ENCODE results near the gene CNDP1. TPM values are rescaled to one million over a fixed set of nuclear protein-coding genes. Genes with fewer than 3 reads are reported as not detected.

The CNDP1 gene
- total RNA-seq, 1 experiment from 2014 or later: not detected

- Mint-ChIP-seq H3K27ac (ENCODE audit: low read depth, unreplicated experiment) (peak within 1 kb of the TSS; percentile 88), H3K27me3 (ENCODE audit: insufficient read depth, unreplicated experiment) (no peaks in the 10 kb centered on the region), H3K9me3 (ENCODE audit: unreplicated experiment) (no peaks in the 10 kb centered on the region), H3K4me1 (ENCODE audit: insufficient read depth, unreplicated experiment) (peaks cover 22% of the 10 kb centered on the region), H3K36me3 (ENCODE audit: insufficient read depth, unreplicated experiment) (peaks cover 11% of the 10 kb centered on the region), H3K4me3 (ENCODE audit: unreplicated experiment) (peak within 1 kb of the TSS; percentile 88)
- DNase-seq (ENCODE audit: unreplicated experiment): peak; percentile 99
- TSS peak; percentile 87 for BruUV-seq (replicated peaks)
- POLR2A ChIA-PET: interaction anchor here (0.6 to 3.2 kb wide), 30 partner anchors 11 to 1043 kb away, joined by 3 to 37 read pairs (median 4); partner anchors contain the start of gene ZNF407
- intact Hi-C loops (cut with micrococcal nuclease): loop anchor here (1.0 to 5.0 kb wide), 3 partner anchors 47 to 204 kb away; partner anchors contain the start of gene CYB5A
- no peak for TF ChIP-seq CTCF (IDR thresholded peaks at IDR 0.05; ENCODE audit: unreplicated experiment)
- CTCF ChIA-PET: interaction anchor here (0.5 to 9.4 kb wide), 12 partner anchors 17 to 1776 kb away, joined by 3 to 234 read pairs (median 4); no protein-coding TSS in a partner anchor
Observed at GRCh38 chr18:74495581-74496507, 38.5 kb upstream of the CNDP1 start, which contains the start of gene CNDP2. CNDP2 (plus strand) TSS chr18:74496363; CDS start chr18:74499974, 3,611 bp downstream.

GRCh38 chr18:74496508-74497323 lies 37.6 kb upstream of the CNDP1 start:
- peaks cover 22% of the 10 kb centered on the region for H3K4me1 Mint-ChIP-seq (ENCODE audit: insufficient read depth, unreplicated experiment)
- no peak for TF ChIP-seq CTCF (IDR thresholded peaks at IDR 0.05; ENCODE audit: unreplicated experiment)
- no TSS peak for BruUV-seq (replicated peaks)
- no peaks in the 10 kb centered on the region for H3K27me3 Mint-ChIP-seq (ENCODE audit: insufficient read depth, unreplicated experiment)
- peak overlapping the region; percentile 88 for H3K4me3 Mint-ChIP-seq (ENCODE audit: unreplicated experiment)
- no peaks in the 10 kb centered on the region for H3K9me3 Mint-ChIP-seq (ENCODE audit: unreplicated experiment)
- CTCF ChIA-PET: interaction anchor here (0.6 to 9.4 kb wide), 9 partner anchors 16 to 684 kb away, joined by 3 to 234 read pairs (median 4); no protein-coding TSS in a partner anchor
- peak overlapping the region; percentile 88 for H3K27ac Mint-ChIP-seq (ENCODE audit: low read depth, unreplicated experiment)
- peaks cover 20% of the 10 kb centered on the region for H3K36me3 Mint-ChIP-seq (ENCODE audit: insufficient read depth, unreplicated experiment)
- DNase-seq (ENCODE audit: unreplicated experiment): peak; percentile 54
- POLR2A ChIA-PET: interaction anchor here (0.6 to 3.2 kb wide), 20 partner anchors 10 to 1044 kb away, joined by 3 to 37 read pairs (median 4); partner anchors contain the start of gene ZNF407
- intact Hi-C loops (cut with micrococcal nuclease): loop anchor here (2.0 to 5.0 kb wide), 2 partner anchors 46 to 204 kb away; partner anchors contain the start of gene CYB5A

- Mint-ChIP-seq H3K27ac (ENCODE audit: low read depth, unreplicated experiment) (peak overlapping the region; percentile 88), H3K4me1 (ENCODE audit: insufficient read depth, unreplicated experiment) (peaks cover 22% of the 10 kb centered on the region), H3K27me3 (ENCODE audit: insufficient read depth, unreplicated experiment) (no peaks in the 10 kb centered on the region), H3K36me3 (ENCODE audit: insufficient read depth, unreplicated experiment) (peaks cover 26% of the 10 kb centered on the region), H3K9me3 (ENCODE audit: unreplicated experiment) (no peaks in the 10 kb centered on the region), H3K4me3 (ENCODE audit: unreplicated experiment) (peak overlapping the region; percentile 88)
- TF ChIP-seq CTCF (IDR thresholded peaks at IDR 0.05; ENCODE audit: unreplicated experiment): no peak
- DNase-seq (ENCODE audit: unreplicated experiment): no peak
- intact Hi-C loops (cut with micrococcal nuclease): loop anchor here (2.0 to 5.0 kb wide), 2 partner anchors 46 to 205 kb away; partner anchors contain the start of gene CYB5A
- ChIA-PET POLR2A (interaction anchor here (0.9 to 3.2 kb wide), 3 partner anchors 46 to 151 kb away, joined by 3 to 37 read pairs (median 17); partner anchors contain the start of gene ZNF407), CTCF (interaction anchor here (0.6 to 9.4 kb wide), 5 partner anchors 53 to 185 kb away, joined by 3 to 234 read pairs (median 4); no protein-coding TSS in a partner anchor)
- TSS peak; percentile 23 for BruUV-seq (replicated peaks)
Observed at GRCh38 chr18:74497324-74497676, 37.0 kb upstream of the CNDP1 start.

All from MCF 10A (cell line).